Uterus (tissue), 4 donors: ENCODE measurements around the gene OCA2. TPM values are rescaled to one million over a fixed set of nuclear protein-coding genes. Genes with fewer than 3 reads are reported as not detected.

ENCODE experiments used
- DNase-seq, 2 donors: peaks; one replicate each; pipeline ENCODE4 v3.0.0-alpha.2; 2019 to 2020
- H3K27ac ChIP-seq, 2 donors: fragments of 200-600 bp; sonication (generic); 1 replicate in 1 of 2; 2 replicates in 1 of 2; pipeline ENCODE4 v1.5.1; 2016 to 2018
- H3K27me3 ChIP-seq, 2 donors: fragments of 200-600 bp; sonication (generic); one replicate each; pipeline ENCODE4 v1.5.1; 2018 to 2019; ENCODE audit warnings: control low read depth in 1 of 2
- H3K36me3 ChIP-seq, 2 donors: fragments of 200-600 bp; sonication (generic); one replicate each; pipeline ENCODE4 v1.5.1; 2019; ENCODE audit warnings: control low read depth in 1 of 2
- H3K4me1 ChIP-seq, 2 donors: fragments of 200-600 bp; sonication (generic); one replicate each; pipeline ENCODE4 v1.5.1; 2018 to 2019; ENCODE audit warnings: control low read depth in 1 of 2
- H3K4me3 ChIP-seq, 2 donors: fragments of 200-600 bp; sonication (generic); 1 replicate in 1 of 2; 2 replicates in 1 of 2; pipeline ENCODE4 v1.5.1; 2018 to 2019; ENCODE audit warnings: mild to moderate bottlenecking in 1 of 2
- H3K9me3 ChIP-seq, 2 donors: fragments of 200-600 bp; sonication (generic); one replicate each; pipeline ENCODE4 v1.5.1; 2019; ENCODE audit warnings: control low read depth in 1 of 2
- POLR2A ChIP-seq, 2 donors: fragments of 450-650 bp; IDR thresholded peaks; one replicate each; pipeline ENCODE4 v1.6.1; 2016; ENCODE audit warnings: antibody characterized with exemption in 2 of 2, mild to moderate bottlenecking in 1 of 2, moderate library complexity in 1 of 2
- intact Hi-C: fragments of 100-400 bp; cut with DNase I; formaldehyde crosslinking; loops from one replicate; pipeline ENCODE4 v1.15.1; 2023; ENCODE audit warnings: low total_unique reads
- total RNA-seq, 4 donors: library from RNA; depleted of rRNA in 3 of 4; stranded (reverse); fragments of >200 nt in 3 of 4; gene quantifications; one replicate each; pipeline versions ENCODE4 v1.1.0 to v1.2.4, GENCODE V29; 2014 to 2023
- TF ChIP-seq, protein P1 (sequence below), 4 experiments: fragments of 200-600 bp in 2 of 4; fragments of 450-650 bp in 2 of 4; sonication (generic) in 2 of 4; IDR thresholded peaks; one replicate each; pipeline ENCODE4 v1.5.1; 2016 to 2019; ENCODE audit warnings: antibody characterized with exemption in 4 of 4, mild to moderate bottlenecking in 2 of 4, moderate library complexity in 1 of 4
- donor health status: DM: yes; HTN: yes; CAD: no.

The OCA2 gene
- total RNA-seq, 4 donors from 2014 or later: 0.55 to 4.6 TPM; not detected in 2

DNA sequence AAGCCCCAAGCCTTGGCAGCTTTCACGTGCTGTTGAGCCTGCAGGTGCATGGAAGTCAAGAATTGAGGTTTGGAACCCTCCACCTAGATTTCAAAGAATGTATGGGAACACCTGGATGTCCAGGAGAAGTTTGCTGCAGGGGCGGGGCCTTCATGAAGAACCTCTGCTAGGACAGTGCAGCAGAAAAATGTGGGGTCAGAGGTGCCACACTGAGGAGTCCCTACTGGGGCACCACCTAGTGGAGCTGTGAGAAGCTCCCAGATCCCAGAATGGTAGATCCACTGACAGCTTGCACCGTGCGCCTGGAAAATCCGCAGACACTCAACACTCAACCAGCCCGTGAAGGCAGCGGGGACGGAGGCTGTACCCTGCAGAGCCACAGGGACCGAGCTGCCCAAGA, 201.6 kb downstream of the OCA2 start:
- H3K27me3 ChIP-seq: no peaks in the 10 kb centered on the region
- no peak for DNase-seq
- H3K9me3 ChIP-seq: no peaks in the 10 kb centered on the region
- intact Hi-C loops: no loop called here
- H3K36me3 ChIP-seq: no peaks in the 10 kb centered on the region
- H3K27ac ChIP-seq: no peak overlapping the region
- H3K4me3 ChIP-seq: no peak overlapping the region
- TF ChIP-seq POLR2A (IDR thresholded peaks at IDR 0.05): no peak
- TF ChIP-seq, protein P1, sequence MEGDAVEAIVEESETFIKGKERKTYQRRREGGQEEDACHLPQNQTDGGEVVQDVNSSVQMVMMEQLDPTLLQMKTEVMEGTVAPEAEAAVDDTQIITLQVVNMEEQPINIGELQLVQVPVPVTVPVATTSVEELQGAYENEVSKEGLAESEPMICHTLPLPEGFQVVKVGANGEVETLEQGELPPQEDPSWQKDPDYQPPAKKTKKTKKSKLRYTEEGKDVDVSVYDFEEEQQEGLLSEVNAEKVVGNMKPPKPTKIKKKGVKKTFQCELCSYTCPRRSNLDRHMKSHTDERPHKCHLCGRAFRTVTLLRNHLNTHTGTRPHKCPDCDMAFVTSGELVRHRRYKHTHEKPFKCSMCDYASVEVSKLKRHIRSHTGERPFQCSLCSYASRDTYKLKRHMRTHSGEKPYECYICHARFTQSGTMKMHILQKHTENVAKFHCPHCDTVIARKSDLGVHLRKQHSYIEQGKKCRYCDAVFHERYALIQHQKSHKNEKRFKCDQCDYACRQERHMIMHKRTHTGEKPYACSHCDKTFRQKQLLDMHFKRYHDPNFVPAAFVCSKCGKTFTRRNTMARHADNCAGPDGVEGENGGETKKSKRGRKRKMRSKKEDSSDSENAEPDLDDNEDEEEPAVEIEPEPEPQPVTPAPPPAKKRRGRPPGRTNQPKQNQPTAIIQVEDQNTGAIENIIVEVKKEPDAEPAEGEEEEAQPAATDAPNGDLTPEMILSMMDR (IDR thresholded peaks at IDR 0.05): no peak
- no peaks in the 10 kb centered on the region for H3K4me1 ChIP-seq

DNA sequence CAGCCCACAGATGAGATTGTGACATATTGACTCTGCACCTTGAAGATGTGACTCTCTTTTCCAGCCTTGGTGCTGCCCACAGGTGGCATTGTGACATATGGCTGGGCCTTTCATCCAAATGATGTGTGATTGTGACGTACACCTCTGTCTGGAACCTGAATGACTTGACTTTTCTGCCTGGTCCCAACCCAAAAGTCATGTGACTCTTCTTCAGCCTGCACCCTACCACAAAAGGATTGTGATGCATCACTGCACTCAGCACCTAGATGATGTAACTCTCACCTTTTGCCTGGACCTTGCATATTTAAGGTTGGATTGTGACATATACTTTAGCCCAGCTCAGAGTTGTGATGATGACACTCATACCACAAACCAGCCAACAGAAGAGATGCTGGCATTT, 204.5 kb downstream of the OCA2 start:
- Histone ChIP-seq H3K9me3 (peaks cover 0 to 3% of the 10 kb centered on the region in 2 donors), H3K27me3 (no peaks in the 10 kb centered on the region), H3K36me3 (no peaks in the 10 kb centered on the region), H3K4me1 (no peaks in the 10 kb centered on the region), H3K27ac (no peak overlapping the region), H3K4me3 (no peak overlapping the region)
- intact Hi-C loops: no loop called here
- no peak for DNase-seq
- TF ChIP-seq, protein P1 (IDR thresholded peaks at IDR 0.05): no peak
- TF ChIP-seq POLR2A (IDR thresholded peaks at IDR 0.05): no peak

DNA sequence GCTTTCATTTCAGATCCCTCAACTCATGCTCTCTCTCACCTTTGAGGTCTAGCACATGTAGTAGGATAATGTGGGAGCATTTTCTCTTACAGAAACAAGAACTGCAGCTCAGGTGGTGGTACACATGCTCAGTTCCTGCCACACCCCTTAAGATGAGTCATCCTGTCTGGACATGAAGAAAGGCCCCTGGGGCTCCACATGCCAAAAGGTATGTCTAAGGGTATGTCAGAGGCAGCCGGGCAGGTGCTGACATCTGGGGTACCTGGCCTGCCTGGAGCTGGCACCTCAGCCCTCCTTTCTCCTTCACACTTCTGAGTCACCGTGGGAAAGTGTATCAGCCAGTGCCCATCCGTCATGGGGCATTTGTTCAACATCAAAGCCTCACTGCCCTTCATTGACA, 209.9 kb downstream of the OCA2 start:
- Histone ChIP-seq H3K9me3 (peaks cover 0 to 3% of the 10 kb centered on the region in 2 donors), H3K27me3 (no peaks in the 10 kb centered on the region), H3K4me3 (no peak overlapping the region), H3K4me1 (no peaks in the 10 kb centered on the region), H3K27ac (no peak overlapping the region), H3K36me3 (no peaks in the 10 kb centered on the region)
- TF ChIP-seq POLR2A (IDR thresholded peaks at IDR 0.05): no peak
- TF ChIP-seq, protein P1 (IDR thresholded peaks at IDR 0.05): no peak
- no peak for DNase-seq
- intact Hi-C loops: no loop called here

DNA sequence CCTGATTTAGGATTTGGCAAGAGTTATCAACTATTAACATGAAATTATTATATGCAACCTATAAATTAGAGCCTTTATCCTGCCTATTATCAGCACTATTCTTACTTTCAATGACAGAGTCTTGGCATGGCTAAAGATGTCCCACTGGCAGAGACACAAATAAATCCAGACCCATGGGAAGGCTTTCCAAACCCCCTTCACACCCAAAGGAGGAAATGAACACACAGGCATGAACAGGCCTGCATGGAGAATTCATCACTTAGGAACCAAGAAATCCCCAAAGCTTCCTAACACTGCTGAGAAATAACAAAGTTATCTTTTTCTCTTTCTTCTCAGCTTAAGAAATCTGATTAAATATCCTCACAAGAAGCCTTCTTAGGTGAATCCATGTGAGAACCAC, 213.9 kb downstream of the OCA2 start:
- no peaks in the 10 kb centered on the region for H3K4me1 ChIP-seq
- H3K4me3 ChIP-seq: no peak overlapping the region
- DNase-seq: no peak
- H3K9me3 ChIP-seq: no peaks in the 10 kb centered on the region
- no peaks in the 10 kb centered on the region for H3K27me3 ChIP-seq
- intact Hi-C loops: no loop called here
- no peak overlapping the region for H3K27ac ChIP-seq
- H3K36me3 ChIP-seq: no peaks in the 10 kb centered on the region
- TF ChIP-seq, protein P1 (IDR thresholded peaks at IDR 0.05): no peak
- TF ChIP-seq POLR2A (IDR thresholded peaks at IDR 0.05): no peak

DNA sequence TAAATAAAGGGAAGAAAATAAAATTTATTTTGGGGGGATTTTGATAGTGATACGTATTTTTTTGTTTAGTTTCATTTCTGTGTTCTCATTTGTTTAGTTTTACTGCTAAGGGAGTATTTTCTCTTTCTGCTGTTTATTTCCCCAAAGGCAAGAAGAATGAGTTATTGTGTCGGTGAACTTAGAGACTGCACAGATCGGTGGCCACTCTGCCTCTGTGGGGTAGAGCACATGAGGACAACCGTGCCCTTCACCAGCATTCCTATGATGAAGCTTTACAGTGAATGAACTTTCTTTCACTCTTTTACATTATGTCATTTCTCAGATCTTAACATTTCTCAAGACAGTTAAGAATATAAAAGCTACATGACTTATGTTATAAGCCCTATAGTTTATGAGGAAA, 214.4 kb downstream of the OCA2 start:
- Histone ChIP-seq H3K4me1 (no peaks in the 10 kb centered on the region), H3K9me3 (no peaks in the 10 kb centered on the region), H3K36me3 (no peaks in the 10 kb centered on the region), H3K27me3 (no peaks in the 10 kb centered on the region), H3K27ac (no peak overlapping the region), H3K4me3 (no peak overlapping the region)
- TF ChIP-seq, protein P1 (IDR thresholded peaks at IDR 0.05): no peak
- TF ChIP-seq POLR2A (IDR thresholded peaks at IDR 0.05): no peak
- intact Hi-C loops: no loop called here
- DNase-seq: no peak
